ENCODE results near the gene HRC.
"Not testable (repeated sequence)": the region's sequence is repeated elsewhere in the genome, so short reads cannot be mapped to it uniquely, and the experiment has no call there.

Gene HRC

GRCh38 chr19:49132974-49133609, 22.1 kb downstream of the HRC start:
- peak in 1 of 2 experiments; percentile 49 for DNase-seq

GRCh38 chr19:49130325-49130724, 24.9 kb downstream of the HRC start:
- DNase-seq: no peak

- DNase-seq: no peak
These were observed 26.0 kb downstream of the HRC start for GRCh38 chr19:49129238-49129583.

GRCh38 chr19:49128545-49129237, 26.5 kb downstream of the HRC start:
- DNase-seq: no peak

GRCh38 chr19:49127674-49128544, 27.3 kb downstream of the HRC start:
- peak; percentile 92 to 93 for DNase-seq

- DNase-seq: not testable (repeated sequence)
These were observed 28.0 kb downstream of the HRC start for GRCh38 chr19:49127225-49127624.

- DNase-seq: no peak
These were observed 28.6 kb downstream of the HRC start for GRCh38 chr19:49126575-49126974.

GRCh38 chr19:49125025-49125731, 30.0 kb downstream of the HRC start:
- DNase-seq: no peak

GRCh38 chr19:49123285-49123684, 31.9 kb downstream of the HRC start:
- DNase-seq: not testable (repeated sequence)

- not testable (repeated sequence) for DNase-seq
These were observed 33.4 kb downstream of the HRC start for GRCh38 chr19:49121841-49122240.

- no peak for DNase-seq
These were observed 34.3 kb downstream of the HRC start for GRCh38 chr19:49120868-49121267.

GRCh38 chr19:49120325-49120683, 34.9 kb downstream of the HRC start:
- DNase-seq: no peak

GRCh38 chr19:49119411-49120324, 35.5 kb downstream of the HRC start, which contains the start of gene PPFIA3:
Gene PPFIA3, plus strand, starts transcription at chr19:49119544. Its CDS starts 8,330 bp downstream, at chr19:49127874.
- DNase-seq: no peak

- DNase-seq: peak; percentile 94 to 95
These were observed 36.4 kb downstream of the HRC start, which contains the start of gene C19orf73 for GRCh38 chr19:49118565-49119410. Gene C19orf73, minus strand, starts transcription at chr19:49119143. Its CDS starts 121 bp downstream, at chr19:49119022.

GRCh38 chr19:49117677-49118564, 37.3 kb downstream of the HRC start:
- DNase-seq: no peak

GRCh38 chr19:49116544-49116943, 38.7 kb downstream of the HRC start:
- no peak for DNase-seq

- DNase-seq: peak; percentile 53 to 54
These were observed 40.4 kb downstream of the HRC start for GRCh38 chr19:49114630-49115363.

- DNase-seq: peak; percentile 61 to 73
These were observed 41.2 kb downstream of the HRC start, which contains the start of gene LIN7B for GRCh38 chr19:49113762-49114629. Gene LIN7B, plus strand, starts transcription at chr19:49114370. Its CDS starts 35 bp downstream, at chr19:49114405.

Measured in stimulated activated CD4-positive, alpha-beta T cell treated with anti-CD3 and anti-CD28 coated beads, Interleukin-4, amount 100 ng/mL, for 4 hours (primary cell).